WTC11 (cell line): ENCODE measurements around the gene FILIP1L. TPM values are rescaled to one million over a fixed set of nuclear protein-coding genes. Genes with fewer than 3 reads are reported as not detected.

Experiments used
- AR ChIP-seq: fragments of 250-450 bp; sonication (Bioruptor Pico); IDR thresholded peaks from 2 replicates; pipeline ENCODE4 v1.9.0; 2021; ENCODE audit warnings: mild to moderate bottlenecking
- ELF4 ChIP-seq: sonication (generic); formaldehyde crosslinking; IDR thresholded peaks from 2 replicates; pipeline ENCODE4 v1.8.1; 2022; ENCODE audit warnings: low read depth, mild to moderate bottlenecking, moderate library complexity, missing genetic modification reagents
- ETV6 ChIP-seq: sonication (generic); formaldehyde crosslinking; IDR thresholded peaks from 2 replicates; pipeline ENCODE4 v1.8.1; 2022; ENCODE audit warnings: mild to moderate bottlenecking, missing genetic modification reagents
- MYBL2 ChIP-seq: sonication (generic); formaldehyde crosslinking; IDR thresholded peaks from 2 replicates; pipeline ENCODE4 v1.8.1; 2023; ENCODE audit warnings: mild to moderate bottlenecking, moderate library complexity, missing genetic modification reagents
- NFYB ChIP-seq: sonication (generic); formaldehyde crosslinking; conservative IDR thresholded peaks from 2 replicates; pipeline ENCODE4 v1.8.0; 2022; ENCODE audit warnings: low read depth, missing genetic modification reagents
- PREB ChIP-seq: sonication (generic); formaldehyde crosslinking; IDR thresholded peaks from 2 replicates; pipeline ENCODE4 v1.8.1; 2022; ENCODE audit warnings: mild to moderate bottlenecking, missing genetic modification reagents, moderate library complexity, borderline replicate concordance
- PRRX2 ChIP-seq: fragments of 250-450 bp; sonication (Bioruptor Pico); IDR thresholded peaks from 2 replicates; pipeline ENCODE4 v1.8.0; 2021; ENCODE audit warnings: mild to moderate bottlenecking
- STAT6 ChIP-seq: sonication (generic); formaldehyde crosslinking; conservative IDR thresholded peaks from 2 replicates; pipeline ENCODE4 v1.8.1; 2023; ENCODE audit warnings: mild to moderate bottlenecking, low read depth, missing genetic modification reagents, moderate library complexity
- ZNF138 ChIP-seq: sonication (generic); formaldehyde crosslinking; conservative IDR thresholded peaks from 2 replicates; pipeline ENCODE4 v1.8.1; 2022; ENCODE audit warnings: mild to moderate bottlenecking, moderate library complexity, missing genetic modification reagents
- ZNF512 ChIP-seq: sonication (generic); formaldehyde crosslinking; IDR thresholded peaks from 2 replicates; pipeline ENCODE4 v1.8.1; 2022; ENCODE audit warnings: missing genetic modification reagents, borderline replicate concordance
- total RNA-seq: library from RNA; stranded (reverse); gene quantifications from 3 replicates; pipeline ENCODE4 v1.2.3, GENCODE V29; 2021
- TF ChIP-seq, protein P1 (sequence below): fragments of 250-450 bp; sonication (Bioruptor Pico); conservative IDR thresholded peaks from 2 replicates; pipeline ENCODE4 v1.9.0; 2021; ENCODE audit warnings: mild to moderate bottlenecking
- TF ChIP-seq, protein P2 (sequence below): sonication (generic); formaldehyde crosslinking; IDR thresholded peaks from 2 replicates; pipeline ENCODE4 v1.8.1; 2023; ENCODE audit warnings: mild to moderate bottlenecking, missing genetic modification reagents

The FILIP1L gene
- total RNA-seq, 1 experiment from 2014 or later: 0.17 TPM

- TF ChIP-seq, protein P1, sequence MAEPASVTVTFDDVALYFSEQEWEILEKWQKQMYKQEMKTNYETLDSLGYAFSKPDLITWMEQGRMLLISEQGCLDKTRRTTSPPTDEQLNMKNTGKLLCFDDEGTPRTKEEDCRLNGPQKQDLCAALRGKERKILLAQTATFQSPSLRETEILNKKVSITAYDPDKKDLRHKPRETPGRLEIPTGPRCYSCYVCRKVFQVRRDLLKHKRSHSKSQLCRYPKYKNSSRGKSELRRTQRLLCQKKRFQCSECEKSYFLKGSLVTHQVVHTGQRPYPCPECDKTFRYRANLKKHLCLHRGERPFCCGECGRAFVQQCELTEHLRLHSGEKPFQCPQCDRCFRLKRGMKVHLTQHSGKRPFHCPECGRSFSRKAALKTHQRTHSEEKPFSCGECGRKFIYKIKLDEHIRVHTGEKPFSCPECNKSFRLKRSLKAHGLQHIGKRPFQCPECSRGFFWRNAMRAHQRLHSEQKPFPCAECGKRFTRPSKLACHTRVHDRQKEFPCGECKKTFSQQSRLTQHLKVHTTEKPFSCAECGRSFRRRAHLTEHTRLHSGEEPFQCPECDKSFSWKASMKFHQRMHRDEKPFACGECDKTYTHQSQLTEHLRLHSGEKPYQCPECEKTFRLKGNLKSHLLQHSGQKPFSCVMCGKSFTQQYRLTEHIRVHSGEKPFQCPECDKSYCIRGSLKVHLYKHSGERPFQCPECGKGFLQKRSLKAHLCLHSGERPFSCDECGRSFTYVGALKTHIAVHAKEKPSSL (CRISPR knock-in tag): no peak
- TF ChIP-seq ZNF138 (CRISPR knock-in tag): no peak
- TF ChIP-seq PREB (CRISPR knock-in tag): no peak
- no peak for TF ChIP-seq STAT6 (CRISPR knock-in tag)
- no peak for TF ChIP-seq AR (CRISPR knock-in tag)
- no peak for TF ChIP-seq NFYB
- no peak; the same call in 1 of the 2 replicates for TF ChIP-seq ETV6 (CRISPR knock-in tag)
- TF ChIP-seq ELF4 (CRISPR knock-in tag): no peak
- TF ChIP-seq, protein P2, sequence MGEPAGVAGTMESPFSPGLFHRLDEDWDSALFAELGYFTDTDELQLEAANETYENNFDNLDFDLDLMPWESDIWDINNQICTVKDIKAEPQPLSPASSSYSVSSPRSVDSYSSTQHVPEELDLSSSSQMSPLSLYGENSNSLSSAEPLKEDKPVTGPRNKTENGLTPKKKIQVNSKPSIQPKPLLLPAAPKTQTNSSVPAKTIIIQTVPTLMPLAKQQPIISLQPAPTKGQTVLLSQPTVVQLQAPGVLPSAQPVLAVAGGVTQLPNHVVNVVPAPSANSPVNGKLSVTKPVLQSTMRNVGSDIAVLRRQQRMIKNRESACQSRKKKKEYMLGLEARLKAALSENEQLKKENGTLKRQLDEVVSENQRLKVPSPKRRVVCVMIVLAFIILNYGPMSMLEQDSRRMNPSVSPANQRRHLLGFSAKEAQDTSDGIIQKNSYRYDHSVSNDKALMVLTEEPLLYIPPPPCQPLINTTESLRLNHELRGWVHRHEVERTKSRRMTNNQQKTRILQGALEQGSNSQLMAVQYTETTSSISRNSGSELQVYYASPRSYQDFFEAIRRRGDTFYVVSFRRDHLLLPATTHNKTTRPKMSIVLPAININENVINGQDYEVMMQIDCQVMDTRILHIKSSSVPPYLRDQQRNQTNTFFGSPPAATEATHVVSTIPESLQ: no peak
- TF ChIP-seq MYBL2 (CRISPR knock-in tag): no peak
- no peak for TF ChIP-seq PRRX2 (CRISPR knock-in tag)
- no peak for TF ChIP-seq ZNF512 (CRISPR knock-in tag)
Observed at GRCh38 chr3:99875929-99876841, 238.1 kb downstream of the FILIP1L start (continued).
